ENCODE results near the gene MTHFR.

GRCh38 chr1:11806307-11806936 lies 658 bp upstream of the MTHFR start:
- TF ChIP-seq CTCF (IDR thresholded peaks at IDR 0.05; ENCODE audit: poor library complexity, severe bottlenecking) (no peak), REST (IDR thresholded peaks at IDR 0.05; ENCODE audit: borderline replicate concordance) (no peak), RAD21 (conservative IDR thresholded peaks at IDR 0.05) (no peak), EZH2 (IDR thresholded peaks at IDR 0.05; ENCODE audit: borderline replicate concordance, insufficient read depth, low read length, poor library complexity, severe bottlenecking) (no peak), MXI1 (conservative IDR thresholded peaks at IDR 0.05; ENCODE audit: poor library complexity, severe bottlenecking) (no peak), EP300 (conservative IDR thresholded peaks at IDR 0.05; ENCODE audit: poor library complexity, severe bottlenecking) (no peak), TAF1 (IDR thresholded peaks at IDR 0.05; ENCODE audit: low read depth) (no peak), POLR2AphosphoS5 (IDR thresholded peaks at IDR 0.05) (no peak)

Data from neural cell (in vitro differentiated cells).